SJSA1 (cell line): ENCODE measurements around the gene SCYL1. TPM values are rescaled to one million over a fixed set of nuclear protein-coding genes. Genes with fewer than 3 reads are reported as not detected.

Source experiments
- DNase-seq, 2 experiments: peaks; one replicate each; pipeline ENCODE4 v3.0.0-alpha.2; 2015 to 2020; ENCODE audit warnings: low spot score in 2 of 2, low read depth in 1 of 2
- H3K27ac ChIP-seq: fragments of 250-450 bp; sonication (Bioruptor Pico); 2 replicates; pipeline ENCODE4 v1.5.1; 2020; ENCODE audit warnings: mild to moderate bottlenecking, moderate library complexity
- H3K27me3 ChIP-seq: fragments of 250-450 bp; sonication (Bioruptor Pico); replicated peaks from 2 replicates; pipeline ENCODE4 v1.5.1; 2020; ENCODE audit warnings: mild to moderate bottlenecking, moderate library complexity
- H3K36me3 ChIP-seq: fragments of 250-450 bp; sonication (Bioruptor Pico); 2 replicates; pipeline ENCODE4 v1.5.1; 2020; ENCODE audit warnings: mild to moderate bottlenecking
- H3K4me1 ChIP-seq: fragments of 250-450 bp; sonication (Bioruptor Pico); replicated peaks from 2 replicates; pipeline ENCODE4 v1.6.1; 2021; ENCODE audit warnings: mild to moderate bottlenecking
- H3K4me3 ChIP-seq: fragments of 250-450 bp; sonication (Bioruptor Pico); 2 replicates; pipeline ENCODE4 v1.5.1; 2020; ENCODE audit warnings: mild to moderate bottlenecking
- H3K9me3 ChIP-seq: fragments of 250-450 bp; sonication (Bioruptor Pico); replicated peaks from 2 replicates; pipeline ENCODE4 v1.5.1; 2020; ENCODE audit warnings: mild to moderate bottlenecking
- total RNA-seq: library from RNA; depleted of rRNA; stranded (reverse); fragments of >200 nt; shearing (Covaris generic); gene quantifications from 2 replicates; pipeline ENCODE4 v1.2.3, GENCODE V29; 2014

SCYL1 gene
- total RNA-seq, 1 experiment from 2014 or later = 130 TPM

DNA sequence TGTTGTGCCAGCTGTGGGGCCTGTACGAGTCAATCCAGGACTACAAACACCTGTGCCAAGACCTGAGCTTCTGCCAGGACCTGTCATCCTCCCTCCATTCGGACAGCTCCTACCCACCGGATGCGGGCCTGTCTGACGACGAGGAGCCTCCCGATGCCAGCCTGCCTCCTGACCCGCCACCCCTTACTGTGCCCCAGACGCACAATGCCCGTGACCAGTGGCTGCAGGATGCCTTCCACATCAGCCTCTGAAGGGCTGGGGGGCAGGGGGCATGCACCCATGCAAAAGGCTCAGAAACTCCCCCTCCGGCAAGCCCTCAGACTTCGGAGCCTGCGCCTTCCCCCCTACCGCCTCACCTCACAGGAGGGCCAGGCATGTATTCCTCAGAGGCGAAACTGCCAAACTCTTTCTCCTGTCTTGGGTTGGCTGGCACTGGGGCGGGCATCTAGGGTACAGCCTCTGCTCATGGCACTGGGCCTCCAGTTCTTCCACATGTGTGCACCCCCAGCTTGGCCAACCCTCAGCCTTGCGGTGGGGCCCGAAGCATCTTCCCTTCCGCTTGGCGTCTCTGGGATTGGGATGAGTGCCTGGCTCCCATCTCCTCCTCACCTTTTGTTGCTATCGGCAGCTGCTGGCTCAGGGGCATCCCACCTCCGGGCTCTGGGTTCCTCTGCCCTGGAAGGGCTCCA lies 48.7 kb downstream of the SCYL1 start:
- H3K27ac ChIP-seq = no peak overlapping the region
- no peaks in the 10 kb centered on the region for H3K27me3 ChIP-seq
- no peak for DNase-seq
- no peaks in the 10 kb centered on the region for H3K9me3 ChIP-seq
- H3K36me3 ChIP-seq = peaks cover 43% of the 10 kb centered on the region
- H3K4me1 ChIP-seq = peaks cover 80% of the 10 kb centered on the region
- H3K4me3 ChIP-seq = peak overlapping the region; percentile 80

DNA sequence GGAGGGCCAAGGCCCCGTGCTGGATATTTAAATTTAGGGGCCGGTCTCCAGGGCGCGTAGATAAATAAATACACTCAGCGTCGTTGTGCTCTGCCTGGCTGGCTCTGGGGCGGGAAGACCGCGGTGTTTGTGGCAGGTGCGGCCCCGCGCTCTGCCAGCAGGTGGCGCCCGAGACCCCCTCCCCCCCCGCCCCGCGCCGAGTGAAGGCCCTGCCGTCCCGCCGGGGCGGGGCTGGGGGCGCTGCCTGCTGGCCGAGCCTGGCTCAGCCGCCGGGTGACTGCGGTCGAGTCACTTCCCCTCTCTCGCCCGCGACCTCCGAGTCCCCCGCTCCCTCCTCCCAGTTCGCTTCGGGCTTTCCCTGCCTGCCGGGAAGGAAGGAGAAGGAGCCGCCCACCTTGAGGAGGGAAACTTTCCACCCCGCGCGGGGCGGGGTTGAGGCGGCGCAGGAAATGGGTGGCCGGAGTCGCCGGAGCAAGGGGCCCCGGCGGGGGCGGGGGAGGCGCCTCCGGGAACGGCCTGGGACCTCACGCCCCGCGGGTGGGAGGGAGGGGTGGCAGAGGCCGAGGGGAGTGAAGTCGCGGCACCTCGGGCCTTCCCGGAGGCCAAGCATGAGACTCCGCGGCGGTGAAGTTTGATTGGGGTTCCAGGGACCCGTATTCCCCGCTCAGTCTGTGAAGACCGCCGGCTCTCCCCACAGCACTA lies 49.4 kb downstream of the SCYL1 start:
- H3K27me3 ChIP-seq = no peaks in the 10 kb centered on the region
- peak; percentile 100 for DNase-seq
- H3K4me3 ChIP-seq = peak overlapping the region; percentile 80
- H3K36me3 ChIP-seq = peaks cover 43% of the 10 kb centered on the region
- H3K27ac ChIP-seq = peak overlapping the region; percentile 8; the same call in 1 of the 2 replicates
- H3K4me1 ChIP-seq = peaks cover 73% of the 10 kb centered on the region
- H3K9me3 ChIP-seq = no peaks in the 10 kb centered on the region

DNA sequence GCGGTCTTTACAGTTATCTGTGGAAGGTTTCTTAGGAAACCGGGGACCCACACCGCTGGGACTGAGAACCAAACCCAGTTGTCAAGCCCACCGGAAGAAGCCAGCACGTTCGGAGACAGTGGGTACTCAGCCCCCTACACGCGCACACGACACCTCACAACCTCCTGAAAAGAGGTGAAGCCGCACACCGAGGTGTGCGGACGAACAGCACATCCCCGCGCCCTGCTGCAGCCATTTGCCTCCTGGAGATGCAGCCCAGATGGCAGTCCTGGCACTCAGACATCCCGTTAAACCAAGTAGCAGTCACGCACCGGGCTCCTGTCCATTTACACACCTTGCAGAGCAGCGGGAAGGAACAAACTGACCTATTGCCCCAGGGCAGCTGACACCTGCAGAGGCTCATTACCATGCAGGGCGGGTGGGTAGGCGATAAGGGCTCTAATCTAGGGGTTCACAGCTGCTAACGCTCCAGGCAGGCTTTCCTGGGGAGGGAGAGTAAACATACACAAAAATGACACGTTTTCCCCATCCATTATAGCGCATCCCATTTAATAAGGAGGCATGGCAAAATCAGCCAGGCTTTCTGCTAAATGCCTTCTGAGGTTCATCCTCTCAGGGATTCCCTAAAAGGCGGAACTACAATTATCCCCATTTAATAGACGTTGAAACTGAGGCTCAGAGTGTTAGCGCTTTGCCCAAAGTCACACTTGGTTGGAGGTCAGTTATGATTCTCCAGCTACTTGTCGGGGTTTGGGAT lies 50.1 kb downstream of the SCYL1 start:
- peak; percentile 58 to 66 for DNase-seq
- peaks cover 68% of the 10 kb centered on the region for H3K4me1 ChIP-seq
- H3K27ac ChIP-seq = peak overlapping the region; percentile 8; the same call in 1 of the 2 replicates
- H3K27me3 ChIP-seq = no peaks in the 10 kb centered on the region
- no peaks in the 10 kb centered on the region for H3K9me3 ChIP-seq
- peak overlapping the region; percentile 80 for H3K4me3 ChIP-seq
- peaks cover 45% of the 10 kb centered on the region for H3K36me3 ChIP-seq

DNA sequence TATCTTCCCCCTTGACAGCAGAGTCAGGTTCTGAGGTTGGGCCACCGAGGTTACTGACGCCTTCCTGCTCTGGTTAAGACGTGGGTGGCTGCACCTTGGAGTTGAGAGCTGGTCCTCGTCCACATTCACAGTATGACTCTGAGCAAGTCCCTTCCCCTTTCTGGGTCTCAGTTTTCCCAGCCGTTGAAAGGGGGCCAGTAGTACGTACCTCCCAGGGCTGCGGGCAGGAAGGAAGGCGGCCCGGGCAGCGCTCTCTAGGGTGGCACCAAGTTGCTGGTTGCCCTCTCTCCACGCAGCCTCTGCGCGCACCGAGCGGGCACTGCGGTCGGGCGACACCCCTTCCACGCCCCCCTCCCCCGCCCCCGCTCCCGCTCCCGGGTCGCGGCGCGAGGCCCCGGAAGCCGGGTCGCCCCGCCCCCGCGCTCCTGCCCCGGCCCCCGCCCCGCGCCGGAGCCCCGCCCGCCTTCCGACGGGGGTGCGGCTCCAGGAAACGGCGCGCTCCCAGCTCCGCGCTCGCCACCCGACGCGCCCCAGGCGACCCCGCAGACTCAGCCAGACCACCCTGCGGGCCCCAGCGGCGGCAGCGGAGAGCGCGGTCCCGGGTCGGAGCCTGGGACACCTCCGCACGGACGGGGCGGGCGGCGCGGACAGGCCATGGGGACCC lies 50.8 kb downstream of the SCYL1 start, which contains the start of gene EHBP1L1:
Gene EHBP1L1, plus strand, starts transcription at position 486 of the 664 bp plus-strand sequence. CDS start 250 bp downstream, outside the sequence.
- H3K4me1 ChIP-seq = peaks cover 66% of the 10 kb centered on the region
- H3K27ac ChIP-seq = peak within 1 kb of the TSS; percentile 61
- no peaks in the 10 kb centered on the region for H3K9me3 ChIP-seq
- no peaks in the 10 kb centered on the region for H3K27me3 ChIP-seq
- H3K36me3 ChIP-seq = peaks cover 48% of the 10 kb centered on the region
- H3K4me3 ChIP-seq = peak within 1 kb of the TSS; percentile 80
- peak; percentile 81 for DNase-seq

DNA sequence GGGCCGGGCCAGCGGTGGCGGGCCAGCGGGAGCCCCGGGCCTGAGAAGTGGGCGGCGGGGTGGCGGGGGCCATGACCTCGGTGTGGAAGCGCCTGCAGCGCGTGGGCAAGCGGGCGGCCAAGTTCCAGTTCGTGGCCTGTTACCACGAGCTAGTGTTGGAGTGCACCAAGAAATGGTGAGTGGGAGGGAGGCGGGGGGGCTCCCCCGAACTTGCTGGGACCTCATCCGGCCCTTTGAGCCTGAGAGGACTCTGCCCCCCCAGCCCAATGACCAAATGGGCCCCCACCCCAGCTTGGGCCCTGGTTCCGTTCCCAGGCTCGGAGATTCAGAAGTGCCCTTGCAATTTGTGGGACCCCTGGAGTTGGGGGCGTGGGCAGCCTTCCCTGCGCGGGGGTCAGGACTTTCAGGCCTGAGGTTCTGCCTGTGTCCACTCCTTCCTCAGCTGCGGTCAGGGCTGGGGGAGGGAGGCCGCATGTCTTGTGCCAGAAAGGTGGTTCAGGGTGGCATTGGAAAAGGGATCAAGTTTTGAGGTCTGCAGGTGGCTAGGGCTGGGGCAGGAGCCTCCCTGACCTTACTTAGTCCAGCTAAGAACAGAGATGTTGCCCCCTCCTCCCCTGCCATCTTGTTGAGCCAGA lies 51.5 kb downstream of the SCYL1 start:
- peak overlapping the region; percentile 61 for H3K27ac ChIP-seq
- DNase-seq = peak in 1 of 2 experiments; percentile 62
- no peaks in the 10 kb centered on the region for H3K27me3 ChIP-seq
- peak overlapping the region; percentile 80 for H3K4me3 ChIP-seq
- H3K4me1 ChIP-seq = peaks cover 60% of the 10 kb centered on the region
- H3K9me3 ChIP-seq = no peaks in the 10 kb centered on the region
- peaks cover 50% of the 10 kb centered on the region for H3K36me3 ChIP-seq

DNA sequence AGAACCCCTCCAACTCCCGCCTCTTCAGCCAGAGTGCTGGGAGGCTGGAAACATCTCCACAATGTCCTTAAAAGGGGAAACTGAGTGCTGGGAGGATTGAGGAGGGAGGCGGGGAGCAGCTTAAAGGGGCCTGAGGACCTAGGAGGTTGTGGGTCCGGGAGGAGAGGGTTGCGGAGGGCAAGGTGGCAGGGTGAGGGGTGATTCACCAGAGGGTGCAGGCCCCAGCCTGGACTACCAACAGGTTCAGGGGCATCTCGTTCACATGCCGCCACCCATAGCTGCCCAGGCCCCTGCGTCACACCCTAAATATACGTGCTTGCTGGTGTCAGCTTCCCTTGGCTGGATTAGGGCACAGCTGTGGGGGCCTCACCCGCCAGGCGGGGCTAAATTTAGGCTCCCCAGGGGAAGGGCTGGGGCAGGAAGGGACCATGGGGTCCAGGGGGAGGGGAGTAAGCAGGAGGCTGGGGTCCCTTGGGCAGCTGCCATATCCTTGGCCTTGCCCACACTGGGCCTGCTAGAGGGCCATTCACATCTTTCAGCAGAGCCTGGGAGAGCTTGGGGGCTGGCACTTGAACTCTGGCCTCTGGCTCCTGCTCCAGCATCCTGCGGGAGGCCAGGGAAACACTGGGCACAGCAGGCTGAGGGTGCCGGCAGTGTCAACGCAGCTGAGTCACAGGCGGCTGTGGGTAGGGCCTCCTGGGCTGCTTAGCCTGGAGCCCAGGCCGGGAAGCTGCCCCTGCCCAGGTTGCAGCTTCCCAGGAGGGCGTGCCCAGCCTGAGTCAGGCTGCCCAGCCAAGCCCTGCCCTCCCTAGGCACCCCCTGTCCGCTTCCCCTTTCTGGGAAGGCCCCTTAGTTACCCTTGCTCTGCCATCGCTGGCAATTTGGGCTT lies 52.2 kb downstream of the SCYL1 start:
- H3K27me3 ChIP-seq = no peaks in the 10 kb centered on the region
- peaks cover 51% of the 10 kb centered on the region for H3K36me3 ChIP-seq
- DNase-seq = peak; percentile 67 to 92
- peaks cover 53% of the 10 kb centered on the region for H3K4me1 ChIP-seq
- H3K27ac ChIP-seq = peak overlapping the region; percentile 5; the same call in 1 of the 2 replicates
- no peaks in the 10 kb centered on the region for H3K9me3 ChIP-seq
- H3K4me3 ChIP-seq = peak overlapping the region; percentile 80

DNA sequence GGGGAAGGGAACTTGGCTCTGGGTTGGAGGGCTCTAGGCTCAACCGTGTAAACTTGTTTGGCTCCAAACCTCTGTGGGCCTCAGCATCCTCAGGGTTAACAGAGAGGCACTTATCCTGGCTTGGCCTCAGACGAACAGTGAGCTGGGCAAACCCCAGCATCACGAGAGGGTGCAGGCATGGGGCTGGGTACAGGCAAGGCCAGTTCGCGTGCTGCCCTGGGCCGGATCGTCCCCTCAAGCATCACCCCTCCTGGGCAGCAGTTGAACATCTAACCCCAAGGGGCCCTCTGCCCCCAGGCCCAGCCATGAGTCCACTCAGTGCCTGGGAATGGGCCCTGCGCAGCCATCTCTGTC lies 52.9 kb downstream of the SCYL1 start:
- H3K27ac ChIP-seq = peak overlapping the region; percentile 5; the same call in 1 of the 2 replicates
- peaks cover 53% of the 10 kb centered on the region for H3K36me3 ChIP-seq
- peaks cover 47% of the 10 kb centered on the region for H3K4me1 ChIP-seq

DNA sequence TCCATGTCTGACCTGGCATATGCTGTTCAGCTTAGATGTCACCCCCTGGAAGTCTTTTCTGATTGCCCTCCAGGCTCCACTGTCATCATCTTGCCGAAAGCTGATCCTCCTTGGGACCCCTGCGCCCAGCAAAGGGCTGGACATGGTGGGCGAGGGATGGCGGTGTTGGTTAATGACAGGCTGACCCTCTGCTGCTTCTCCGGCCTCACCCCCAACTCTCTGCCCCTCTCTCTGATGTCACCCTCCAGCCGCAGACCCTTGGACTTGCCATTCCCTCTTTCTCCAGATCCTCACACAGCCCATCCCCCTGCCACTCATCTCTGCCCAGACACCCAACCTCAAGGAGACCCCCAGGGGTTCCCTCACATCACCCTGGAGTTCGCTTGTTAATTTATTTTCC lies 53.3 kb downstream of the SCYL1 start:
- Histone ChIP-seq H3K27ac (no peak overlapping the region), H3K4me1 (peaks cover 43% of the 10 kb centered on the region), H3K36me3 (peaks cover 54% of the 10 kb centered on the region), H3K4me3 (no peak overlapping the region), H3K27me3 (no peaks in the 10 kb centered on the region), H3K9me3 (no peaks in the 10 kb centered on the region)
- DNase-seq = no peak

More for the DNA sequence above, 52.9 kb downstream of the SCYL1 start:
- H3K27me3 ChIP-seq = no peaks in the 10 kb centered on the region
- no peaks in the 10 kb centered on the region for H3K9me3 ChIP-seq
- H3K4me3 ChIP-seq = no peak overlapping the region
- no peak for DNase-seq

DNA sequence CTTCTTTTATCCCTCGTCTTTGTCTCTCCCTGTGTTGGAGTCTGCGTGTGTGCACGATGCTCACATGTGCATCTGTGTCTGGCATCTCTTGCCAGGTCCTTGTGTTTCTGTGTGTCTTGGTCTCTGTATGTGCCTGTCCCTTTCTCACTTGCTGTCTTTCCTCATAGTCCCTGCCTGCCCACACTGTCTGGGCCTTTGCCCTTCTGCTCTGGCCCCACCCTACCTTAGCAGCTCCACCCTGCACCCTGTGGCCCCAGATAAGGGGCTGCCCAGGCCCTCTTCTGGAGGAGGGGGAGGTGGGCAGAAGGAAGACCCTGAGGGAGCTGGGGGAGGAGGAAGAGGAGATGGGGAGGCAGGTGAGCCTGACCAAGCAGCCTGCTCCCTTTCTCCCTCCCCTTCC lies 53.8 kb downstream of the SCYL1 start:
- Histone ChIP-seq H3K27me3 (no peaks in the 10 kb centered on the region), H3K4me1 (peaks cover 37% of the 10 kb centered on the region), H3K4me3 (no peak overlapping the region), H3K9me3 (no peaks in the 10 kb centered on the region), H3K27ac (no peak overlapping the region), H3K36me3 (peaks cover 54% of the 10 kb centered on the region)
- no peak for DNase-seq

DNA sequence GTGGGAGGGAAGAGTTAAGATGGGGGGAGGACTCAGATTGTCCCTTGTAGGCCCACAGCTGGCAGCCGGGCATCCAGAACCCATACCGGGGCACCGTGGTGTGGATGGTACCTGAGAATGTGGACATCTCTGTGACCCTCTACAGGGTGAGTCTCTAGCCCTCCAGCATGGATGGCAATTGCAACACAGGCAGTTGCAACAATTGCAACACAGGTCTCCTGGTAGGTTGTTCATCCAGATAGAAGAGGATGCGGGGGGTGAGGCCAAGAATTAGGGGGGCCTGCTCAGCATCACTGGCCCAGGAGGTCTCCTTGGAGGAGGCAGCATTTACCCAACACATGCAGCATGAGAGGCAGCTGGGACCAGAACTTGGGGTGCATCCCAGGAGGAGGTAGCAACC lies 54.4 kb downstream of the SCYL1 start:
- Histone ChIP-seq H3K27me3 (no peaks in the 10 kb centered on the region), H3K9me3 (no peaks in the 10 kb centered on the region), H3K27ac (no peak overlapping the region), H3K36me3 (peaks cover 57% of the 10 kb centered on the region), H3K4me1 (peaks cover 36% of the 10 kb centered on the region), H3K4me3 (no peak overlapping the region)
- no peak for DNase-seq

DNA sequence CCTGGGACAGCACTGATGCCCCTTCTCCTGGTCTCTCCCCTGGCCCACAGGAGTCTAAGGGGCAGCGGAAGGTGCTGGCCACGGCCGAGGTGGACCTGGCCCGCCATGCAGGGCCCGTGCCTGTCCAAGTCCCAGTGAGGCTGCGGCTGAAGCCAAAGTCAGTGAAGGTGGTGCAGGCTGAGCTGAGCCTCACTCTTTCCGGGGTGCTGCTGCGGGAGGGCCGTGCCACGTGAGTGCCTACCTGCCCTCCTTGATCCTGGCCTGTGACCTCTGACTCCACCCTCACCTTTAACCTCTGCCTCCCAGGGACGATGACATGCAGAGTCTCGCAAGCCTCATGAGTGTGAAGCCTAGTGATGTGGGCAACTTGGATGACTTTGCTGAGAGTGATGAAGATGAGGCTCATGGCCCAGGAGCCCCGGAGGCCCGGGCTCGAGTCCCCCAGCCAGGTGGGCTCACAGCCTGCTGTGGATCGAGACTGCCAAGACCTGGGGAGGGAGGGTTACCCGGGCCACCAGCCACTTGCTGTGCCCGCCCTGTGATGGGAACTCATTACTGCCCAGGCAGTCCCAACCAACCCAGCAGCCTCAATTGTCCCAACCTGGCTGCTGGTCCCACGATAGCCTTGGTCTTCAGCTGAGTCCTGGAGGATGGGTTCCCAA lies 55.3 kb downstream of the SCYL1 start:
- Histone ChIP-seq H3K4me3 (no peak overlapping the region), H3K9me3 (no peaks in the 10 kb centered on the region), H3K27ac (no peak overlapping the region), H3K27me3 (no peaks in the 10 kb centered on the region), H3K36me3 (peaks cover 58% of the 10 kb centered on the region), H3K4me1 (peaks cover 35% of the 10 kb centered on the region)
- DNase-seq = no peak

DNA sequence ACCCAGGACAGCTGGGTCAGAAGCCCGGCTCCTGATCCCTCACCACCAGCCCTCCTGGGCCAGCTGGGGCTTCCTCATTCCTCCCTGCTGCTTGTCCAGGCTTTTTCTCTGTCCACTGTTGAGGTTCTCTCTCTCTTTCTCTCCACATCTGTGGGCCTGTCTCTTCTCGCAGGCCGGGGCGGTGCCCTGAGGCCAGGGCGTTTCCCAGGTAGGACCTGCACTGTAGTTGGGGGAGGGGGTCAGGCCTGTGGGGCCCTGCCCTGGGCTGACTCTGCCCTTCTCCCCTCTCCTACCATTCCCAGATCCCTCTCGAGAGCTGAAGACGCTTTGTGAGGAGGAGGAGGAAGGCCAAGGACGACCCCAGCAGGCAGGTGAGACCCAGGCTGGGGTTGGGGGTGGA lies 55.9 kb downstream of the SCYL1 start:
- Histone ChIP-seq H3K36me3 (peaks cover 58% of the 10 kb centered on the region), H3K4me1 (peaks cover 29% of the 10 kb centered on the region), H3K4me3 (no peak overlapping the region), H3K9me3 (no peaks in the 10 kb centered on the region), H3K27ac (no peak overlapping the region), H3K27me3 (no peaks in the 10 kb centered on the region)
- DNase-seq = no peak
